ENCODE measurements around the gene PTPRJ. TPM values are rescaled to one million over a fixed set of nuclear protein-coding genes. Genes with fewer than 3 reads are reported as not detected.

Gene PTPRJ
- total and polyA plus RNA-seq, 4 donors, result 4.1 to 24.7 (median 14.6) TPM

- WGBS, result 89% methylated on average over 5 of the region's 5 CpGs
- TF ChIP-seq SP1 (IDR thresholded peaks at IDR 0.05) (no peak), REST (IDR thresholded peaks at IDR 0.05) (no peak), FOXA1 (IDR thresholded peaks at IDR 0.05) (no peak), CTCF (IDR thresholded peaks at IDR 0.05; ENCODE audit: low read depth, low read length, missing input control) (no peak), RXRA (IDR thresholded peaks at IDR 0.05) (no peak), FOXA2 (IDR thresholded peaks at IDR 0.05) (no peak), TAF1 (conservative IDR thresholded peaks at IDR 0.05) (no peak), NR2F2 (IDR thresholded peaks at IDR 0.05) (no peak), RAD21 (IDR thresholded peaks at IDR 0.05) (no peak), HNF4G (IDR thresholded peaks at IDR 0.05) (no peak), MAX (IDR thresholded peaks at IDR 0.05) (no peak), EGR1 (IDR thresholded peaks at IDR 0.05; ENCODE audit: low read depth in 2 of 2) (no peak)
- Histone ChIP-seq H3K4me1 (ENCODE audit: control insufficient read depth in 4 of 4, insufficient read depth in 4 of 4, low read length in 3 of 4) (peaks cover 0 to 8% (median 2%) of the 10 kb centered on the region in 4 donors), H3K27ac (ENCODE audit: low read depth in 1 of 2, low read length in 2 of 2) (no peak overlapping the region), H3K9me3 (ENCODE audit: control insufficient read depth in 4 of 4, low read length in 3 of 4) (no peaks in the 10 kb centered on the region), H3K27me3 (ENCODE audit: control insufficient read depth in 4 of 4, insufficient read depth in 4 of 4, low read length in 3 of 4) (no peaks in the 10 kb centered on the region), H3K36me3 (ENCODE audit: control insufficient read depth in 4 of 4, insufficient read depth in 3 of 4, low read depth in 1 of 4, low read length in 3 of 4) (no peaks in the 10 kb centered on the region), H3K9ac (ENCODE audit: low read depth in 1 of 2, low read length in 2 of 2) (no peak overlapping the region), H3K4me3 (ENCODE audit: low read depth in 1 of 3, low read length in 3 of 3) (no peak overlapping the region)
- DNase-seq (ENCODE audit: low spot score), result no peak
These were observed 44.3 kb downstream of the PTPRJ start for GRCh38 chr11:48024635-48025071.

GRCh38 chr11:48025293-48025983 lies 45.1 kb downstream of the PTPRJ start:
- TF ChIP-seq YY1 (IDR thresholded peaks at IDR 0.05), result no peak
- no peak for TF ChIP-seq NR2F2 (IDR thresholded peaks at IDR 0.05)
- no peak for TF ChIP-seq HNF4G (IDR thresholded peaks at IDR 0.05)
- TF ChIP-seq RAD21 (IDR thresholded peaks at IDR 0.05), result no peak
- no peak for TF ChIP-seq MAX (IDR thresholded peaks at IDR 0.05)
- TF ChIP-seq ATF3 (IDR thresholded peaks at IDR 0.05), result no peak

More at GRCh38 chr11:48025293-48025983, 45.1 kb downstream of the PTPRJ start:
- WGBS, result 96% methylated on average over 9 of the region's 9 CpGs
- H3K27ac ChIP-seq (ENCODE audit: low read depth in 1 of 2, low read length in 2 of 2), result no peak overlapping the region
- no peaks in the 10 kb centered on the region for H3K36me3 ChIP-seq (ENCODE audit: control insufficient read depth in 4 of 4, insufficient read depth in 3 of 4, low read depth in 1 of 4, low read length in 3 of 4)
- H3K9ac ChIP-seq (ENCODE audit: low read depth in 1 of 2, low read length in 2 of 2), result no peak overlapping the region
- no peaks in the 10 kb centered on the region for H3K27me3 ChIP-seq (ENCODE audit: control insufficient read depth in 4 of 4, insufficient read depth in 4 of 4, low read length in 3 of 4)
- no peak overlapping the region for H3K4me3 ChIP-seq (ENCODE audit: low read depth in 1 of 3, low read length in 3 of 3)
- DNase-seq (ENCODE audit: low spot score), result no peak
- peaks cover 0 to 4% (median 1%) of the 10 kb centered on the region in 4 donors for H3K4me1 ChIP-seq (ENCODE audit: control insufficient read depth in 4 of 4, insufficient read depth in 4 of 4, low read length in 3 of 4)
- H3K9me3 ChIP-seq (ENCODE audit: control insufficient read depth in 4 of 4, low read length in 3 of 4), result no peaks in the 10 kb centered on the region

All from liver (tissue), 9 donors.